ENCODE measurements around the gene PDGFD.

PDGFD gene

DNA sequence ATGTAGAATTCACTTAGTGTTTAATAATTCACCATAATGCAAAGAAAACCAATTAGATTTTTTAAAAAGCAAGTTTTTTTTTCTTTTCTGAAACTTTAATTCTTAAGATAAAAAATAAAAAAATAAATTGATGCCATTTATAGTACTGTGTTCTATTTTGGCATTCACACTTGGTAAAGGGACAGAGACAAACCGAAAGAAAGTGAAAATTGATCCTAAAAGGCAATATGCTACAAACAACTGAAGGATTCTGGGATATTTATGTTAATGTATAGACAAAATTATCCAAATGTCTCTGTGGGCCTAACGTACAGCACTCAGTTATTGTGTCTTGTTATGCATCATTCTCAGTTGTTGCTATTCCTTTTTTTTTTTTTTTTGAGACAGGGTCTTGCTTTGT lies 169.4 kb downstream of the PDGFD start:
- DNase-seq: no peak

DNA sequence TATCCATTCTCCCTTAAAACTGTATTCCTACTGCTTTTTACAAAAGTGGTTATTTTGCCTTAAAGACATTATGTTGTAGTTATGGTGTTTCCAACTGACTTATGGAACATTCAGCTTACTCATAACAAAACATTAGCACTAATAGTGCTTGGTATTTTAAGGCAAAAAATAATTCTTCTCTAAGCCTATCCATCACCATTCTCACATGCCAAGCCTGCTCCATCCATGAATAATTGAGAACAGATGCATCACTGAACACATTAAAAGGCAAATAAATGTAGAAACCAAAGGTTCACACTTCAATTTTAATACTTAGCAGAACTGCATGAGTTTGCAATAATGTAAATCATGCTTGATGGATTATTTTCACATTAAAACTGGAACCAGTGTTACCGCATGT lies 169.9 kb downstream of the PDGFD start:
- no peak for DNase-seq

DNA sequence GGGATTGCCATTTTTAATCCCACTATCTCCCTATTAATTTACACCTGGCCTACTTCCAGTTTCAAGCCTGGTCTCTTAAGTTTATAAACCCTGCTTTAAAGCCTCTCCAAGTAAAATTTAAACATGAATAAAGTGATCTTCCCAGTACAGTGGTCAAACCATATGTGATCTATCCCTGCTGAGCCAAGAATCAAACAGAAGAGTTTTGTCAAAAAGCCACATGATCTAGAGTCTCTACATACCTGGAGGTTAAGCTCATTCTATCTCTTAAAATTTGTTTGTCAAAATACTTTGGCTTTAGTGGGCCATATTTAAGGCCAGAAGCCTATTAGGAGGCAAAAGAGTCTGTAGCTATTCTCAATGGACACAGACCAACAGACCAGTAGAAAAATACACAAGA lies 170.4 kb downstream of the PDGFD start:
- DNase-seq: no peak

DNA sequence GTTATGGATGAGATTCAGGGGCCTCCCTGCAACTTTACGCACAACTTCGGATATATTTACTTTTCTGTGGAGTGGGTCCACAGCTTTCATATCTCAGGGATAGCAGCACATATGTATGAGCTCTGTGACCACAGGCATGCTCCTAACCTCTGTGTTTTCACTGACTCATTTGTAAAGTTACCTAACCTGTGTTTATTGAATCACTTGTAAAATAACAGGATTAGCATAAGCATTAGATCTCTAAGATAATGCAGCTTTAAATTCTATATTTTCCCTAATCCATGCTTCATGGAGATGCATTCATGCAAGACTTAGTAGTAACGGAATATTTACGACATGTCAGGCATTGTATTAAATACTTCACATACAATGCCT lies 175.4 kb downstream of the PDGFD start:
- DNase-seq: no peak

DNA sequence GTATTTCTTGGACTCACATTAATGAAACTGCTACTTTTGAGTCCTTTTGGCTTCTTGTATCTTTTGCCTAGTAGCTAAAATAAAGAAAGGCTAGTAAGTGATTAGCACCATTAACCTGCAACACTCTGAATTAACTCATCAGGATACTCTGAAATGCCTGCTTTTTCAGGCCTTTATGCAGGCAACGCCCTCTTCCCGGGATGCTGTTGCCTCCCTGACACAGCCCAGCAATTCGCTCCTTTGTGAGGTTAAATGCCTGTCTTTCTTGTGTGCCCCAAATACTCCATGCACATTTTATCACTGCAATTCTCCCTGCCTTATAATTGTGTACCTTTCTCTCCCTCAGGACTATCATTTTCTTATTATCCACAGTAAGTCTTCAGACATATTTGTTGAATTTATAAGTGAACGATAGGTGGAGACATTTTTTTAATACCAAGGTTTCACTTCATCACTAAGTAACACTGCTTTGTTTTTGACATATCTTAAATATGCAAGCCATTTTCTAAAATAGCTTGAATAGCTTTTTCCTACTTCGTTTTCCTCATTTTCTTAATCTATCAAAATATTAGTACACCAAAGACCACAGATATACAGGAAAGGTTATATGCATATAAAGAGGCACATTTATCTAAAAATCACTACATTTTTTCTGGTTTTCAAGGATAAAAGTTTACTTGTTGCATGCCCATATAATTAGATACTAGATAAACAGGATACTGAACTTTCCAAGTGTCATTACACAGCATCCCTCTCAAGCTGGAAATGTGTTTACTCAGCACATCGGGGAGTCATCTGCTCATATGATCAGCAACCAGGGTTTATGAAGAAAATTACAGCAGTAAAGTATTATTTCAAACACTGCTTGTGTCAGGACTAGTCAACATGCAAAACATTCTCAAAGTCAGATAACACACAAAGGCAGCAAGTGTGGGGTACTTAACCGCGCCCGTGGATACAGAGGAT lies 176.0 kb downstream of the PDGFD start:
- no peak for DNase-seq

DNA sequence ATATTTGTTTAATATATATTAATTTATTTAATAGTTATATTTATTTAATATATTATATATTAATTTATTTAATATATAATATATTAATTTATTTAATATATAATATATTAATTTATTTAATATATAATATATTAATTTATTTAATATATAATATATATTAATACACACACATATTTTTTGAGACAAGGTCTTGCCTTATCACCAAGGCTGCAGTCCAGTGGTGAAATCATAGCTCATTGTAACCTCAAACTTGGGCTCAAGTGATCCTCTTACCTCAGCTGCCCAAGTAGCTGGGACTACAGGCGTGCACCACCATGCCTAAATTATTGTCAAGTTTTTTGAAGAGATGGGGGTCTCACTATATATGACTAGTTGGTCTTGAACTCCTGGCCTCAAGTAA lies 178.9 kb downstream of the PDGFD start:
- no peak for DNase-seq

DNA sequence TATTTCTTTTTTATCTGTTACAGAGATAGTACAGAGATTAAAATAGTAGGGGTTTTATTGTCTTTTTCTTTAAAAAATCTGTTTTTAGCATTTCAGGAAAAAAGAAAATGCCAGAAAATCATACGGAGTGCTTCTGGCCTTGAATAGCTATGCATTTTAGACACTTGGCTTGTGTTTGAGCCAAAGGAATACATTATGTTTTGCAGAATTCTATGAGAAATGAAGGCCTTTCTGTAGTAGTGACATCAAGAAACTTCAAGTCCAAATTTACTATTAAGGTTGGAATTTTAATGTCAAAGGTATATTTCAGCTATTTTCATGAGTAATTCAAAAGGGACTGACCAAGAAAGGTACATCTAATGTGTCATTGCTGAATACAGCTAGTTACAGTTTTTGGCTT lies 183.8 kb downstream of the PDGFD start:
- DNase-seq: no peak

DNA sequence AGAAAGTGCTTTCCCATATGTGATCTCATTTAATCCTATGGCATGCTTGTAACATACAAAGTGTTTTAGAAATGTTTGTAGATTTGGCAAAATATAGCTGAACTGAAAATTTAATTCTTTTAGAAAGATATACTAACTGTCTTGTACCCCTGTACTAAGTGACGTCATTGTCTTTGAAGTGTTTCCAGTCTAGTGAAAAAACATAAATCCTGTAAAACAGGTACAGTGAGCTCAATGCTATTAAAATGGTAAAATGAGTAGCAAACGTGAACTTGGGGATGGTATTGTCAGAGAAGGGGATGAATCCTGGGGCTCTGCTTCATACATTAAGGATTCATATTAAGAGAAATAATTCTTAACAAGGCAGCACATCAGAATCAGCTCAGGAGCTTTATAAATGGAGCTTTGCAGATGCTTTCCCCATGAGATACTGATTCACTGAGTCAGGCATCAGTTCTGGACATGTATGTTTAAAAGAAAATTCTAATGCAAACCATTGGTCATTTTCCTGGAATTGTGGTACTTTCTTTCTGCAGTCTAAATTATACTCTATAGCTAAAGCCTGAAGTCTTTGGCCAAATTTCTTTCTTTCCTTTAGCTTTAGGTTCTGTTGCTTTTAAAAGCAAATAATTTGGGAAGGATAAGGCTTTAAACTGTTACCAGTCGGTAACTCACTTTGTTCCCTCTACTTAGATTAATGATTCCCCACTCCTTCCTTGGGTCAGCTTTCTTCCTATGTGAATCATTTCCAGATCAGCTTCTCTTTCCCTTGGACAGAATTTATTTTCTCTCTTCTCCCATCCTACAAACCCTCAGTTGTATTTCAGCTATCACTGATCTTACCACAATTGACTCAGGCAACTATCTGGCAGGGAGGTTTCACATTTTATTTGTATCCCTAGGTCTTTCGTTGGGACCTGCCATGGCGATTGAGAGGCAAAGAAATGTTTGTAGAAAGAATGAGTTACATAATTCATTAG lies 185.0 kb downstream of the PDGFD start:
- DNase-seq: no peak

DNA sequence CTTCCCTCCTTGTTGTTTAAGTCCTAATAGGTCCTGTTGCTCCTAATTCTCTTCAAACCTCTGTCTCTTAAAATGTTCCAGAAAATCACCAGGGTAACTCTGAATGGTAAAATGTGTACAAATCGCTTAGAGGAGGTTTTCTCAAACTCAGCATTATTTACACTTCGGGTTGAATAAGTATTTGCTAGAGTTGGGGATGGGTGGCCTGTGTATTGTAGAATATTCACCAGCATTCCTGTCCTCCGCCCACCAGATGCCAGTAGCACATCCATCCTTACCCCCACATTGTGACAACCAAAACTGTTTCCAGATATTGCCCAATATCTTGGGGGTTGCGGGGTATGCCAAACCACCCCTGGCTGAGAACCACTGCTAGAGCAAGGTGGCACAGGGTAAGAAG lies 191.9 kb downstream of the PDGFD start:
- DNase-seq: no peak

DNA sequence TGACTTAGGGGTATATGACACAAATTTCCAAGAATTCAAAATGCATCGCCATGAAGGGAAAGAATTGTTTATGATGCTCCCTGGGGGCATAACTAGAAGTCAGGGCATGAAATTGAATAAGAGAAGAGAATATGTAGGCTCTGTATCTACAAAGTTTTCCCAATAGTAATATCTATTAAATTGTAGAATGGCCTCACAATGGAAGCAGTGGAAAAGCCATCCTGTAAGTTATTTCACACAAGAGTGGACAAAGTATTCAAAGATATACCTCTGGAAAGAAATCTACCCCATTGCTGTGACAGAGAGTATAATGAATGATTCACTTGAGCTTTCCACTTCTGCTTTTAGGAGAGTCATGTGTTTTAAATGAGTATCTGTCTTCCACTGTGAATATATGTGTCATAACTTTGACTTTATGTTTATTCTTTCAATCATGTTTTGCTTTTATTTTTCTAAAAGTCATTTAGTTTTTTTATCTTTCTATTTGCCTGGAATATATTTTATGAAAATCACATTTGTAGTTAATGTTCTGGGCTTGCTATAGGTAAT lies 193.2 kb downstream of the PDGFD start:
- DNase-seq: no peak

DNA sequence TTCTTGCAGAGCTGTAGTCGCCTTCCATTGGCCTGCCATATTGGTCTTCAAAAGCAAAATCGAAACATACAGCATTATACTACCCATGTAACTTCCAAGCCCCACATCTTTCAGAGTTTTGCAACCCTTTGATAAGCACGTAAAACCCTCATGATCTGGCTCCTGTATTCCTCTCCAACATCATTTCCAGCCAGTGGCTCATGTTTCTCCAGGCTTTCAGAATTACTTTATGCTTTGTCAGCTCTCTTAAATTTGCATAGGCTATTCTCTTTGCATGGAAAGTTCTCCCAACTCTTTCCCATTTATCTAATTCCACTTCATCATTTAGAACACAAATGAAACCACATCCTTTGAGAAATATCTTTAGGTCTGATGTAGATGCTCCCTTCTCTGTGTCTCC lies 195.3 kb downstream of the PDGFD start:
- DNase-seq: no peak

DNA sequence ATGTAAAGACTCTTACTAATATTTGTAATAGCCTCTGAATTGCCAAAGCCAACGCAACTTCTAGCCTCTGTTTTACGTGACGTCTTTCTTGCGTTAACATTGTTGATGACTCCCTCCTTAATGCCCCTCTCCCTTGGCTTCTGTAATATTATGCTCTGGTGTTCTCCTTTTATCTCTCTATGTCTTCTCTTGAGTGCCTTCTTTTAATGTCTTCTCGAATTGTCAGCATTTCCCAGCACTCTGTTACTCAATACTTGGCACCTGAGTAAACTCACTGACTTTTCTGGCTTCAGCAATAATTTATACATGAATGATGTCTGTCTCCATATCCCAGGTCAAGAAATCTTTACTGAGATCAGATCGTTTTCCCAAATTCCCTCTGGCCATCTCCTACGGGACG lies 196.0 kb downstream of the PDGFD start:
- no peak for DNase-seq

DNA sequence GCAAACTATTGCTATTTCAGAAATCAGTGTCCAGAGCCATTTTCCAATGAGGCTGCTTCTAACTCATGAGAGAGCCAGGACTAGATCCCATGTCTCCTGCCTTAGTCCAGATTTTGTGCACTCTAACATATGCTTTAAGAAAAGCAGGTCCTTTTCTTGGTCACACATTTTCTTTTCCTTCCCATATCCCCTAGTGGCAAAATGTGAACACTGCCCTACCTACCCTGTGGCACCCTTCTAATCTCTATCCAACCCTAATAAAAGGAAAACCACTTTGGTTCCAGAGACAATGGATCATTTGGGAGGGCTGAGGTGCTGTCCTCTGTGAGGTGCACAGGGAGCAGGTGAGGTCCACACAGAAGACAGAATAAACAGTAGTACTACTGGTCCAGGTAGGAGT lies 199.6 kb downstream of the PDGFD start:
- no peak for DNase-seq

DNA sequence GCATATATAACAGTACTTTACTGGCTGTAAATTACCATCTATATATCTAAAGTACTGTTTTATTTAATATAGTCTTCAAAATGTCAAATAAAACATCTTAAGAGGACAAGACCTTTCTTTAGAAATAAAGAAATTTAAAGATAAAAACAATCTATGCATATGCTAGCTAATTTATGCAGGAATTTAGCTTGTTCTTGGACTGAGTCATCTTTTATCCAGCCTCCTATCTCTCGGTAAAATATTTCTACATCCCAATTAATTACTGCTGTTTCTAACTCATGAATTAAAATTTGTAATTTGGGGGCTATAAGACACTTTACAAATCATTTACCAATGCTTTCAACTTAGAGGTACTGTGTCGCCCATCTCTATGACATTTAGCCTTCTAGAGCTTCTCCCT lies 200.3 kb downstream of the PDGFD start:
- no peak for DNase-seq

DNA sequence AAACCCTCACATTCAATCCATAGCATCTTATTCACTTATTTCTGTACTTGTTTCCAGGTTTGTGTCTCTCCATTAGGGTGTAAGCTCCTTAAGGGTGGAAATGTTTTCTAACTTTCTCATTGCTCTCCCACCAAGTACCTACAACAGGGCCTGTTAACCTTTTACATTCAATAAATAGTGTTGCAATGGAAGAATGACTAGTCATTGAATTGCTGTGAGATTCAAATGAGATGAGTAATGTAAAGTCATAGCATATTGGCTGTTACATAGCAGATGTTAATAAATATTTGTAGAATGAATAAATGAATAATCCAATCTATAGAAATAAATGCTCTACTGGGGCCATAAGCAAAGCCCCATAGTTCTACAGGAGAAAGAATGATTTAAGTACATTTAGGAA lies 202.9 kb downstream of the PDGFD start:
- no peak for DNase-seq

DNA sequence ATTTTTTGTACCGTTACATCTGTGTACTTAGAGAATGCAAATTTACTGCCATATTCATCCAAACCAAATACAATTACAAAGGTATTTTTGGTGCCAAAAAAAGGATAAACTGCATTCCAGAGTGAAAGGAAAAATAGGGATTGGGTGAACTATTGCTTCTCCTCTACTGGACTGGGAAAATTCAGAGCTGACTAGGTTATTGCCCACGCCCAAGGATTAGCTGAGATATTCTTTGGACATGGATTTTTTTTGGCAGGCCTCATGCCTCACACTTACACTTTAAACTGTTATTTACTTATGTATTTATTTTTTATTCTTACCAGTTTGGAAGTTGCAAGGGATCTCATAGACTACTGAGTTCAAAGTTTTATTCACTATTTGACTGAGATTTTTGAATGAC lies 203.8 kb downstream of the PDGFD start:
- no peak for DNase-seq

DNA sequence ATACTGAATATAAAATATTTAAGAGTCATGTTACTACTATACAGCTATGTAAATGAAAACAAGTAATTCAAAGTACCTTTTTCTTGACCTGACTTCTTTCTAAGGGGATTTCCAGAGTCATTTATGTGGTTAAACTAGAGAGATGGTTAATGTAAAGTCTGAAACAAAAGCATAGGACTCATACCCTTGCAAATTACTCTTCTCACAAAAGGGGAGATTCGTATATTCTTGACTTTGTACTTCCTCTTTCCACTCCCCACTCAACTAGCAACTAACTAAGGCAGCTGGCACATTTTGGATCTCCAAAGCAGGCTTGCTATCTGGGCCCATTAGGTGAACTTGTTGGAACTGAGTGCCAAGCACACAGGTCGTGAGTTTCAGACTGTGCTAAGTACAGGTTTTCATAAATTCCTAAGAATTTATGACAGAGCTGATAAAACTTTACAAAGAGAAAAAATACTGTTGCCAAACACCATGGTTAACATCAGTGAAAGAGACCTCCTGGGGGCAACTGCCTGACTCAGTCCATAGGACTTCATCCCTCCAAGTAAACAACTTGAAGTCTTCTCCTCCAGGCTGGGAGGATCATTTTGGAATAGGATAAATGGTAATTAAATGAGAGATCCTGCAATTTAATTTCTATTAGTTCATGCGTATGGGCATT lies 204.5 kb downstream of the PDGFD start:
- DNase-seq: no peak

DNA sequence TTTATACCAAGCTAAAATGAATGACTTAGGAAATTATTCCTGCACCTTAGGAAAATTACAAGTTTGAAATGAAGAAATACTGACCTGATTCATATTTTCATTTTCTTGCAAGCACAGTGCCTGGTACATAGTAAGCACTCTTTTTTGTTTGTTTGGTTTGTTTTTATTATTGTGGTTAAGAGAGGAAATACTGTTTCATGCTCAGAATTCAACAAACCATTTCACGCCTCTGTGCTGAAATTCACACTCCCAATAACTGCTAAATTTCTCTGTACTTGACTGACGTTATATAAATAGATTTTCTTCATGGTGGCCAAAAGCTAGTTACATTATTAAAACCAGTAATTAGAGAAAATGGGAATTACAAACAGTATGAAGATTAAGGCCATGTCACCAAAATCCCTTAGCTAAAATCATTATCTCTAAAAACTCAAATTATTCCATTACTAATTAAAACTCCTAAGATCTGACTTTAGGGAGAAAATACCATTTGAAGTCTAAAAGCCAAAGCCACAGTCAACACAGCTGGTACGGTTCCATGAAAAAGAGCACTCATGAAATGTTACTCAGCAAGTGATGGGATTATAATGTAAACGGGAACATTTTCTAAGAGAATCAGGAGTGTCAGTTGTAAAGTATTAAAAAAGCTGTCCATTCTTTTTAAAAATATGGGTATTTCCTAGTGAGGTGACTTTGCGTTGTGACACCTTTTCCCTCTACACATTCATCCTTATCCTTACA lies 205.3 kb downstream of the PDGFD start:
- no peak for DNase-seq

DNA sequence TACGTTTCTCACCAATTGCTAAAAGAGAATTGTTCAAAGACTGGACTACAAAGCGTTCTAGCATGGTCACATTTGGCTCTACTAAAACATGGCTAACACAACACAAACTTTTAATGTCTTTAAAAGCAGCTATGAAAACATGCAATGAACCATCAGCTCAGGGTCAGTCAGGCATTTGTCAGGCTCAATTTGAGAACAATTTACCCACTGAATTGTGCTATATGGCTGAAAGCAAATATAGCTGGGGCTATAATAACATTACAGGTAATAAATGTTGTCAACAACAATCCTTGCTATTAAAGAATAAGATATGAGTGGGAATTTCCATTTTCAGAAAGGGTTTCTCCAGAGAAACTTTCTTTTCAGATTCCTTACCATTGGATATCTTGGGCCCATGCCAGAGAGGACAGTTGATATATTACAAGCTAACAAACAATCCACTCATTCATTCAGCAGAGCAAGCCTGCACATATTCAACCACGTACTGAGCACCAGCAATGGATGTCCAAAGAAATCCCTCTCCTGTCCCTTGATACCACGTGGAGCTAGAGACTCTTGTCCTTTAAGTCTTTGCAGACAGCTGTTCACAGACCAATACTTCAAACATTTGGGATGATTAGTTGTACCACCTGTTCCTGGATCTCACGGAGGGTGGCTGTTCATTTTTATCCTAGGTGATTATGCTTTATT lies 210.0 kb downstream of the PDGFD start:
- DNase-seq: no peak

DNA sequence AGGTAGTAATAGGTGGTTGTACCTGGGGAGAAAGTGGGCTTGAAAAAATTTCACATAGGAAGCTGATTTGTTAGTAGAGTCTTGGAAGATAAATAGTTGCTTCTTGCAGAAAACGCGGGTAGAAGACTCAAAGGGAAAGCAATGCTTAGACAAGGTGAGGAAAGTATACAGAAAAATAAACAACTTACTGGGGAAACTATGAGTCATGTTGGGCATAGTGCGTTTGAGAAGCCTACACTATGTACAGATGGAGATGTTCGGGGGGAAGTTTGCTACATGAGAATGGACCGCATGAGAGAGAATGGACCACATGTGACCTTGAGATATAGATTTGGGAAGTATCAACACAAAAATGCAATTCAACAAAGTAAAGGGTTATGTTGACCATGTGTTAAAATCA lies 214.2 kb downstream of the PDGFD start:
- no peak for DNase-seq

DNA sequence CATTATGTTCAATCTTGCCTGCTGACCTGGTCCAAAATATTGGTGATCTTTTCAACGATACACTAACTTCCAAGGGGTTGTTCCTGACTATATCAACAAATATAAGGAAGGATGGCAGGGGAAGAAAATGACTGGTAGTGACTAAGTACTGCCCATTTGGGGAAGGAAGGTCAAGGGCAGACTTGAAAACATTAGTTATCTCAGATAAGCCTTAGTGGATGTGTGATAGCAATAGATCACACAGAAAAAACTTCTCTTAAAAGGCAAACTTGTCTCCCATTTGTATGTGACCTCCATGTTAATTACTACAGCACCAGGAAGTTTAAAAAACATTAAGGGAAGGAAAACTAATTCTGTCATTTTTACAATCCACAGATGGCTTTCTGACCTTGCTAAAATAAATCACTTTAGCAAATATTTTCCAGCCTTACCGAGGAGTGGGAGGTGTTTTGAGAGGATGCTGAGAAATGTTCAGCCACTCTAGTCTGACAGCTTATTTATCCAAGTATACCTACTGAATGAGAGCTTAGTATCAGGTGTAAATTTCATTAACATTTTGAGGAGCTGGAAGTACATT lies 215.7 kb downstream of the PDGFD start:
- DNase-seq: no peak

All from DMS79 treated with DMSO at 0.1 percent for 48 hours (cell line).